H1 (cell line): ENCODE data around the gene KIAA1671. TPM values are rescaled to one million over a fixed set of nuclear protein-coding genes. Genes with fewer than 3 reads are reported as not detected.

Experiments used
- CTCF ChIA-PET: fragments of 300-600 bp; sonication (Branson Sonifier 250); formaldehyde crosslinking; loops from one replicate; lab custom pipeline; 2021; ENCODE audit not compliant: partially characterized antibody; lab: Charles Lee
- POLR2A ChIA-PET: fragments of 300-600 bp; sonication (Branson Sonifier 250); formaldehyde crosslinking; loops from one replicate; lab custom pipeline; 2021; ENCODE audit warnings: inconsistent platforms; ENCODE audit not compliant: partially characterized antibody; lab: Charles Lee
- DNase-seq, 2 experiments: peaks; one replicate each; pipeline versions ENCODE4 v3.0.0 to v3.0.0-alpha.2; 2010 to 2022; ENCODE audit warnings: low spot score in 2 of 2, low read depth in 1 of 2, mixed read lengths in 1 of 2
- FAIRE-seq: peaks from 2 replicates; lab custom pipeline; 2011; peaks lifted over from hg19 to GRCh38; lab: Jason Lieb, UNC
- H2AFZ ChIP-seq: 2 replicates; pipeline ENCODE4 v1.8.1; 2012; ENCODE audit warnings: low read length, inconsistent platforms
- H2AK5ac ChIP-seq: 2 replicates; pipeline ENCODE4 v1.6.1; 2013; ENCODE audit warnings: low read depth, low read length
- H2BK120ac ChIP-seq: replicated peaks from 2 replicates; pipeline ENCODE3; 2013; ENCODE audit warnings: low read depth, low read length, inconsistent platforms
- H2BK12ac ChIP-seq: 2 replicates; pipeline ENCODE4 v1.6.1; 2013; ENCODE audit warnings: low read depth, low read length
- H2BK15ac ChIP-seq: 2 replicates; pipeline ENCODE4 v1.6.1; 2013; ENCODE audit warnings: low read length
- H2BK20ac ChIP-seq: 2 replicates; pipeline ENCODE4 v1.6.1; 2013; ENCODE audit warnings: low read length
- H2BK5ac ChIP-seq: 2 replicates; pipeline ENCODE4 v1.6.1; 2013; ENCODE audit warnings: low read depth, low read length
- H3K14ac ChIP-seq: 2 replicates; pipeline ENCODE4 v1.6.1; 2013; ENCODE audit warnings: inconsistent platforms; ENCODE audit not compliant: insufficient read length
- H3K18ac ChIP-seq: 2 replicates; pipeline ENCODE4 v1.6.1; 2013; ENCODE audit warnings: low read length; ENCODE audit errors: extremely low read depth
- H3K23ac ChIP-seq: 2 replicates; pipeline ENCODE4 v1.6.1; 2013; ENCODE audit warnings: inconsistent platforms; ENCODE audit not compliant: insufficient read length
- H3K23me2 ChIP-seq: 2 replicates; pipeline ENCODE4 v1.6.1; 2013; ENCODE audit warnings: low read depth, low read length
- H3K27ac ChIP-seq: 2 replicates; pipeline ENCODE4 v1.6.1; 2011; ENCODE audit warnings: low read depth, low read length, inconsistent platforms
- H3K27me3 ChIP-seq, 4 experiments: replicated peaks in 1 of 4; 1 replicate in 1 of 4; 2 replicates in 3 of 4; pipeline versions ENCODE4 v1.6.1 to v1.8.1; 2011 to 2013; ENCODE audit warnings: low read length in 3 of 4, mild to moderate bottlenecking in 3 of 4, inconsistent platforms in 2 of 4, mixed read lengths in 2 of 4, moderate library complexity in 1 of 4; ENCODE audit not compliant: control insufficient read depth in 3 of 4, insufficient read depth in 3 of 4; ENCODE audit errors: extremely low read depth in 1 of 4
- H3K36me3 ChIP-seq, 4 experiments: 2 replicates each; pipeline versions ENCODE4 v1.6.1 to v1.8.1; 2011 to 2013; ENCODE audit warnings: mild to moderate bottlenecking in 4 of 4, low read length in 3 of 4, moderate library complexity in 2 of 4, control low read depth in 1 of 4, inconsistent platforms in 1 of 4; ENCODE audit not compliant: insufficient read depth in 4 of 4, control insufficient read depth in 2 of 4
- H3K4ac ChIP-seq: replicated peaks from 2 replicates; pipeline ENCODE3; 2013; ENCODE audit warnings: low read length, low read depth, mixed read lengths, inconsistent platforms; ENCODE audit not compliant: insufficient read length
- H3K4me1 ChIP-seq, 4 experiments: replicated peaks in 1 of 4; 1 replicate in 1 of 4; 2 replicates in 3 of 4; pipeline versions ENCODE4 v1.6.1 to v1.8.1; 2011 to 2013; ENCODE audit warnings: low read length in 3 of 4, inconsistent platforms in 2 of 4, mixed read lengths in 1 of 4; ENCODE audit not compliant: insufficient read depth in 4 of 4, control insufficient read depth in 3 of 4
- H3K4me2 ChIP-seq, 2 experiments: 2 replicates each; pipeline versions ENCODE4 v1.6.1 to v1.8.1; 2011 to 2013; ENCODE audit warnings: low read depth in 2 of 2, low read length in 2 of 2, control low read depth in 1 of 2, inconsistent platforms in 1 of 2, mild to moderate bottlenecking in 1 of 2; ENCODE audit not compliant: insufficient read depth in 1 of 2
- H3K4me3 ChIP-seq, 4 experiments: fragments of 200-600, 300-600 bp in 1 of 4; sonication (generic), shearing (Covaris generic), sonication (Bioruptor Twin) in 1 of 4; 2 replicates each; pipeline versions ENCODE4 v1.5.1 to v1.8.1; 2011 to 2016; ENCODE audit warnings: low read length in 4 of 4, low read depth in 3 of 4, control low read depth in 2 of 4, inconsistent platforms in 2 of 4, mild to moderate bottlenecking in 2 of 4, mixed read lengths in 1 of 4, moderate library complexity in 1 of 4; ENCODE audit not compliant: insufficient read depth in 2 of 4; ENCODE audit errors: extremely low read depth in 1 of 4
- H3K56ac ChIP-seq: replicated peaks from 2 replicates; pipeline ENCODE3; 2013; ENCODE audit warnings: low read depth, mild to moderate bottlenecking, mixed read lengths, low read length, inconsistent platforms; ENCODE audit not compliant: insufficient read length
- H3K79me1 ChIP-seq: 2 replicates; pipeline ENCODE4 v1.6.1; 2013; ENCODE audit warnings: low read depth, low read length, control low read depth
- H3K79me2 ChIP-seq, 2 experiments: 2 replicates each; pipeline versions ENCODE4 v1.6.1 to v1.8.1; 2012 to 2013; ENCODE audit warnings: low read length in 2 of 2, mild to moderate bottlenecking in 2 of 2, inconsistent platforms in 1 of 2; ENCODE audit not compliant: insufficient read depth in 2 of 2, control insufficient read depth in 1 of 2
- H3K9ac ChIP-seq, 4 experiments: replicated peaks in 1 of 4; 1 replicate in 1 of 4; 2 replicates in 3 of 4; pipeline versions ENCODE4 v1.6.1 to v1.8.1; 2011 to 2013; ENCODE audit warnings: low read depth in 3 of 4, low read length in 3 of 4, control low read depth in 2 of 4, mild to moderate bottlenecking in 2 of 4, moderate library complexity in 2 of 4, inconsistent platforms in 1 of 4; ENCODE audit errors: extremely low read depth in 1 of 4
- H3K9me3 ChIP-seq, 2 experiments: 2 replicates each; pipeline versions ENCODE4 v1.6.1 to v1.8.1; 2012 to 2013; ENCODE audit warnings: mild to moderate bottlenecking in 2 of 2, moderate library complexity in 2 of 2, control low read depth in 1 of 2, inconsistent platforms in 1 of 2, low read depth in 1 of 2, low read length in 1 of 2, mixed read lengths in 1 of 2; ENCODE audit not compliant: insufficient read depth in 2 of 2
- H4K20me1 ChIP-seq, 2 experiments: replicated peaks in 1 of 2; 2 replicates each; pipeline versions ENCODE3 to v1.8.1; 2011 to 2013; ENCODE audit warnings: inconsistent platforms in 2 of 2, low read length in 2 of 2, mild to moderate bottlenecking in 1 of 2; ENCODE audit not compliant: insufficient read depth in 2 of 2, control insufficient read depth in 1 of 2
- H4K5ac ChIP-seq: 2 replicates; pipeline ENCODE4 v1.6.1; 2013; ENCODE audit warnings: low read length, low read depth, mixed read lengths, inconsistent platforms; ENCODE audit not compliant: insufficient read length
- H4K8ac ChIP-seq: 2 replicates; pipeline ENCODE4 v1.8.0; 2013; ENCODE audit warnings: mild to moderate bottlenecking, moderate library complexity, low read length, inconsistent platforms; ENCODE audit not compliant: insufficient read depth; ENCODE audit errors: extremely low read depth
- H4K91ac ChIP-seq: replicated peaks from 2 replicates; pipeline ENCODE3; 2013; ENCODE audit warnings: low read length, mixed read lengths, inconsistent platforms; ENCODE audit not compliant: insufficient read length
- BCL11A ChIP-seq, 2 experiments: IDR thresholded peaks; one replicate each; pipeline ENCODE4 v1.6.1; 2011; ENCODE audit warnings: low read depth in 2 of 2, low read length in 2 of 2, mild to moderate bottlenecking in 2 of 2
- KDM1A ChIP-seq: fragments of 200-600, 300-600 bp; sonication (generic); IDR thresholded peaks from 2 replicates; pipeline ENCODE4 v1.7.1; 2016; ENCODE audit warnings: mild to moderate bottlenecking, low read length, borderline replicate concordance
- POLR2A ChIP-seq, 2 experiments: IDR thresholded peaks; 1 replicate in 1 of 2; 2 replicates in 1 of 2; pipeline ENCODE4 v1.6.1; 2011; ENCODE audit warnings: low read depth in 2 of 2, low read length in 2 of 2, mild to moderate bottlenecking in 2 of 2; ENCODE audit errors: control extremely low read depth in 1 of 2
- WGBS, 2 experiments: shearing (Covaris generic) in 1 of 2; methylation state at CpG; one replicate each; pipeline versions ENCODE4 v1.1.6 to v1.1.7; 2013 to 2015; ENCODE audit warnings: low lambda C conversion rate in 2 of 2, mixed read lengths in 2 of 2, inconsistent platforms in 1 of 2, low coverage in 1 of 2, missing lambda C conversion rate in 1 of 2; ENCODE audit not compliant: insufficient replicate concordance in 2 of 2, insufficient coverage in 1 of 2, insufficient read length in 1 of 2; ENCODE audit errors: extremely low coverage in 1 of 2, missing lambda C conversion rate in 1 of 2; 5-methylcytosine and 5-hydroxymethylcytosine counted together
- polyA plus RNA-seq, 7 experiments: library from polyadenylated mRNA; depleted of rRNA in 3 of 7; stranded (reverse) in 5 of 7; unstranded in 2 of 7; fragments of >200 nt in 5 of 7; fragments of 200-250 nt in 2 of 7; gene quantifications; 1 replicate in 5 of 7; 2 replicates in 1 of 7; 4 replicates in 1 of 7; pipeline versions ENCODE4 v1.2.1 to v1.2.3, GENCODE V29; 2011 to 2013; ENCODE audit warnings: missing spikeins in 2 of 7, mixed read lengths in 2 of 7
- total RNA-seq: library from RNA; stranded (reverse); fragmentation: NEBNext Ultra II Directional; extraction: Animal tissue kit (Norgen Biotek cat#: 25700); gene quantifications from 2 replicates; pipeline ENCODE4 v1.2.1, GENCODE V29; 2021

The KIAA1671 gene
- total and polyA plus RNA-seq, 2 of the 8 experiments (the other 6 are each of a cell fraction or from before 2014, with no cell fraction given) = 6.4 to 23.9 TPM

DNA sequence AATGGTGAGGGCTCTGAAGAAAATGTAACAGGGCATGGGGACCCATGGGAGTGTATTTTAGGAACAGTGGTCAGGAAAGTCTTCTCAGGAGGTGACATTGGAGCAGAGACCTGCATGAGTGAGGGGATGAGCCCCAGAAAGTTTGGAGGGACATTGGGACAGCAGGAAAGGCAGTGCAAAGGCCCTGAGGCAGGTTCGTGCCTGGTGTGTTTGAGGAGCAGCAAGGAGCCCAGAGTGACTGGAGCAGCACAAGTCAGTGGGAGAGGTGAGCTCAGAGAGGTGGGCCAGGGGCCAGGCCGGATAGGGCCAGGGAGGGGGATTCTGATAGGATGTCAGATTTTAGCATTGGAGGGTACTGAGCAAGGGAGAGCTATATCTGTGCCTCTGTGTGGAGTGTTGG, 167.1 kb downstream of the KIAA1671 start:
- DNase-seq = no peak
- H2BK120ac ChIP-seq = no peak overlapping the region
- H3K36me3 ChIP-seq = peaks cover 0 to 3% (median 0%) of the 10 kb centered on the region in 4 experiments; a peak in 1 of 8 replicates
- no peak overlapping the region for H3K18ac ChIP-seq
- no peak overlapping the region for H3K14ac ChIP-seq
- no peak overlapping the region for H3K4me3 ChIP-seq
- H3K9ac ChIP-seq = no peak overlapping the region
- no peak overlapping the region for H3K56ac ChIP-seq
- H3K4ac ChIP-seq = no peak overlapping the region
- FAIRE-seq = no peak
- no peaks in the 10 kb centered on the region; the same call in 1 of the 2 replicates for H3K23me2 ChIP-seq
- H4K20me1 ChIP-seq = peaks cover 0 to 2% of the 10 kb centered on the region in 2 experiments
- ChIA-PET CTCF (interaction anchor here (0.6 kb wide), 1 partner anchor 329 kb away, joined by 3 read pairs; no protein-coding TSS in a partner anchor), POLR2A (no interaction called here)
- no peak overlapping the region for H3K4me2 ChIP-seq
- H3K9me3 ChIP-seq = no peaks in the 10 kb centered on the region; a peak in 1 of 4 replicates
- H3K27ac ChIP-seq = no peak overlapping the region
- no peaks in the 10 kb centered on the region for H3K79me2 ChIP-seq
- no peak overlapping the region for H2AK5ac ChIP-seq
- H3K23ac ChIP-seq = no peak overlapping the region
- no peak overlapping the region for H4K91ac ChIP-seq
- no peaks in the 10 kb centered on the region; the same call in 1 of the 2 replicates for H3K79me1 ChIP-seq
- 85% methylated on average over 2 of the region's 2 CpGs; no CpG with 5 or more reads in 1 of the 2 experiments for WGBS, 2 experiments
- no peak overlapping the region for H4K5ac ChIP-seq
- H2BK20ac ChIP-seq = no peak overlapping the region
- no peak overlapping the region for H2AFZ ChIP-seq
- no peak overlapping the region for H2BK5ac ChIP-seq
- 0 out of 2 replicates have a peak overlapping the region, but pooled peaks have one; percentile 6 for H2BK12ac ChIP-seq
- H3K27me3 ChIP-seq = no peaks in the 10 kb centered on the region
- no peak for TF ChIP-seq BCL11A (IDR thresholded peaks at IDR 0.05; ENCODE audit: low read depth in 2 of 2, low read length in 2 of 2)
- peak; percentile 91; the same call in 1 of the 2 replicates for TF ChIP-seq KDM1A
- no peak for TF ChIP-seq POLR2A (IDR thresholded peaks at IDR 0.05; ENCODE audit: control extremely low read depth in 1 of 2, low read depth in 2 of 2, low read length in 2 of 2)
- peaks cover 0 to 7% (median 2%) of the 10 kb centered on the region in 4 experiments; a peak in 4 of 7 replicates for H3K4me1 ChIP-seq
- H2BK15ac ChIP-seq = no peak overlapping the region
- H4K8ac ChIP-seq = no peak overlapping the region
